PC-9 (cell line): ENCODE measurements around the gene SHANK1. TPM values are rescaled to one million over a fixed set of nuclear protein-coding genes. Genes with fewer than 3 reads are reported as not detected.

Experiments used
- BruUV-seq: library from RNA; stranded (reverse); fragments of 400-500 nt; replicated peaks from 2 replicates; lab custom pipeline; 2021; lab: Mats Ljungman, UMichigan
- CTCF ChIA-PET: fragments of 300-600 bp; sonication (Branson Sonifier 250); formaldehyde crosslinking; loops from one replicate; lab custom pipeline; 2022; ENCODE audit warnings: antibody characterized with exemption; lab: Charles Lee
- POLR2A ChIA-PET: fragments of 300-600 bp; sonication (Branson Sonifier 250); formaldehyde crosslinking; loops from one replicate; lab custom pipeline; 2022; ENCODE audit warnings: antibody characterized with exemption; ENCODE audit not compliant: unreplicated experiment; lab: Charles Lee
- DNase-seq, 2 experiments: peaks; one replicate each; pipeline versions ENCODE4 v3.0.0 to v3.0.0-alpha.2; 2015 to 2022; ENCODE audit warnings: mixed read lengths in 1 of 2
- H2AFZ ChIP-seq: fragments of 200-600 bp; sonication (generic); 2 replicates; pipeline ENCODE4 v1.8.1; 2017; ENCODE audit warnings: antibody characterized with exemption
- H3F3A ChIP-seq: fragments of 200-600 bp; sonication (generic); 2 replicates; pipeline ENCODE4 v1.8.1; 2017; ENCODE audit warnings: antibody characterized with exemption, mild to moderate bottlenecking, low read depth; ENCODE audit not compliant: insufficient read depth
- H3K27ac ChIP-seq: fragments of 200-600 bp; sonication (generic); 2 replicates; pipeline ENCODE4 v1.6.1; 2016; ENCODE audit warnings: mixed run types
- H3K27me3 ChIP-seq: fragments of 200-600 bp; sonication (generic); 2 replicates; pipeline ENCODE4 v1.6.1; 2016; ENCODE audit warnings: low read depth, mixed run types; ENCODE audit not compliant: insufficient read depth
- H3K36me3 ChIP-seq: fragments of 200-600 bp; sonication (generic); 2 replicates; pipeline ENCODE4 v1.6.1; 2016; ENCODE audit warnings: low read depth, mixed run types
- H3K4me1 ChIP-seq: fragments of 200-600 bp; sonication (generic); replicated peaks from 2 replicates; pipeline ENCODE4 v1.6.1; 2016; ENCODE audit warnings: mixed run types; ENCODE audit not compliant: insufficient read depth
- H3K4me2 ChIP-seq: fragments of 200-600 bp; sonication (generic); 2 replicates; pipeline ENCODE4 v1.6.1; 2017; ENCODE audit warnings: mixed run types
- H3K4me3 ChIP-seq: fragments of 200-600 bp; sonication (generic); 2 replicates; pipeline ENCODE4 v1.6.1; 2016; ENCODE audit warnings: mixed run types
- H3K79me2 ChIP-seq: fragments of 200-600 bp; sonication (generic); 2 replicates; pipeline ENCODE4 v1.6.1; 2017; ENCODE audit warnings: low read depth, mixed run types
- H3K9me2 ChIP-seq: fragments of 200-600 bp; sonication (generic); 2 replicates; pipeline ENCODE4 v1.8.1; 2017; ENCODE audit warnings: mild to moderate bottlenecking; ENCODE audit not compliant: insufficient read depth
- H3K9me3 ChIP-seq: fragments of 200-600 bp; sonication (generic); 2 replicates; pipeline ENCODE4 v1.8.1; 2016; ENCODE audit warnings: low read depth; ENCODE audit not compliant: insufficient read depth
- H4K20me1 ChIP-seq: fragments of 200-600 bp; sonication (generic); 2 replicates; pipeline ENCODE4 v1.8.1; 2017; ENCODE audit not compliant: insufficient read depth
- CTCF ChIP-seq: fragments of 200-600 bp; sonication (generic); conservative IDR thresholded peaks from 2 replicates; pipeline ENCODE4 v1.6.1; 2017; ENCODE audit warnings: mixed run types, antibody characterized with exemption, mild to moderate bottlenecking, moderate library complexity
- EZH2 ChIP-seq: fragments of 200-600 bp; sonication (generic); IDR thresholded peaks from 2 replicates; pipeline ENCODE4 v1.8.0; 2017; ENCODE audit warnings: antibody characterized with exemption, low read depth
- intact Hi-C: fragments of 100-400 bp; cut with micrococcal nuclease; formaldehyde crosslinking; loops from one replicate; pipeline ENCODE4 v1.10.0; 2022; ENCODE audit not compliant: unreplicated experiment
- total RNA-seq: library from RNA; stranded (reverse); gene quantifications from 2 replicates; pipeline ENCODE4 v1.2.3, GENCODE V29; 2021

Gene SHANK1
- total RNA-seq, 1 experiment from 2014 or later = not detected

- no peaks in the 10 kb centered on the region for H3K79me2 ChIP-seq
- H3K36me3 ChIP-seq = no peaks in the 10 kb centered on the region
- POLR2A ChIA-PET = interaction anchor here (0.6 kb wide), 1 partner anchor 724 kb away, joined by 4 read pairs; no protein-coding TSS in a partner anchor
- no peak overlapping the region for H3K27ac ChIP-seq
- TF ChIP-seq EZH2 = no peak
- TF ChIP-seq CTCF = no peak
- H2AFZ ChIP-seq = no peak overlapping the region
- no peaks in the 10 kb centered on the region for H3K9me2 ChIP-seq
- no TSS peak for BruUV-seq
- no peak overlapping the region for H3K4me3 ChIP-seq
- CTCF ChIA-PET = no interaction called here
- no peaks in the 10 kb centered on the region for H3K4me1 ChIP-seq
- no peak overlapping the region for H3K4me2 ChIP-seq
- DNase-seq = no peak
- H3K9me3 ChIP-seq = no peaks in the 10 kb centered on the region
- peaks cover 64% of the 10 kb centered on the region for H3K27me3 ChIP-seq
- H3F3A ChIP-seq = no peaks in the 10 kb centered on the region
- intact Hi-C loops = no loop called here
- H4K20me1 ChIP-seq = no peaks in the 10 kb centered on the region; the same call in 1 of the 2 replicates
Observed at GRCh38 chr19:50670102-50670380, 49.6 kb downstream of the SHANK1 start.

- CTCF ChIA-PET = interaction anchor here (0.6 kb wide), 1 partner anchor 381 kb away, joined by 6 read pairs; no protein-coding TSS in a partner anchor
- no TSS peak for BruUV-seq
- intact Hi-C loops = no loop called here
Observed at GRCh38 chr19:50669302-50670101, 50.1 kb downstream of the SHANK1 start.

GRCh38 chr19:50668879-50669278 is 50.7 kb downstream of the SHANK1 start:
- Histone ChIP-seq H3K36me3 (no peaks in the 10 kb centered on the region), H2AFZ (no peak overlapping the region), H3K79me2 (no peaks in the 10 kb centered on the region), H4K20me1 (no peaks in the 10 kb centered on the region; the same call in 1 of the 2 replicates), H3K9me2 (no peaks in the 10 kb centered on the region), H3K9me3 (no peaks in the 10 kb centered on the region), H3K27me3 (peaks cover 60% of the 10 kb centered on the region), H3K4me1 (no peaks in the 10 kb centered on the region), H3K4me3 (no peak overlapping the region), H3K4me2 (no peak overlapping the region), H3K27ac (no peak overlapping the region), H3F3A (no peaks in the 10 kb centered on the region)
- intact Hi-C loops = no loop called here
- TF ChIP-seq EZH2 = no peak
- TF ChIP-seq CTCF = no peak
- DNase-seq = no peak
- CTCF ChIA-PET = interaction anchor here (0.6 kb wide), 1 partner anchor 380 kb away, joined by 6 read pairs; no protein-coding TSS in a partner anchor
- BruUV-seq = no TSS peak
- POLR2A ChIA-PET = no interaction called here

More at GRCh38 chr19:50669302-50670101, 50.1 kb downstream of the SHANK1 start:
- DNase-seq = no peak
- no peaks in the 10 kb centered on the region for H3K9me3 ChIP-seq
- H4K20me1 ChIP-seq = no peaks in the 10 kb centered on the region; the same call in 1 of the 2 replicates
- no peaks in the 10 kb centered on the region for H3K4me1 ChIP-seq
- TF ChIP-seq EZH2 = no peak
- TF ChIP-seq CTCF = peak; percentile 92
- peaks cover 64% of the 10 kb centered on the region for H3K27me3 ChIP-seq
- no peaks in the 10 kb centered on the region for H3F3A ChIP-seq
- no peaks in the 10 kb centered on the region for H3K9me2 ChIP-seq
- no peak overlapping the region for H2AFZ ChIP-seq
- H3K4me3 ChIP-seq = no peak overlapping the region
- H3K79me2 ChIP-seq = no peaks in the 10 kb centered on the region
- no peak overlapping the region for H3K4me2 ChIP-seq
- H3K36me3 ChIP-seq = no peaks in the 10 kb centered on the region
- no peak overlapping the region for H3K27ac ChIP-seq
- POLR2A ChIA-PET = interaction anchor here (0.6 kb wide), 1 partner anchor 725 kb away, joined by 4 read pairs; no protein-coding TSS in a partner anchor
